Nephron (organoid): Measurements from ENCODE around the gene VWA3A.
A peak's percentile ranks its signal among the peaks of the same experiment; 100 is the strongest.

Experiments used
- H3K27ac Mint-ChIP-seq, 3 experiments: 2 replicates each; pipeline ENCODE4 v1.8.0; 2020; ENCODE audit warnings: mixed read lengths in 3 of 3, mild to moderate bottlenecking in 2 of 3, moderate library complexity in 1 of 3
- H3K27me3 Mint-ChIP-seq: 2 replicates; pipeline ENCODE4 v1.8.0; 2021; ENCODE audit warnings: low read depth, mild to moderate bottlenecking, moderate library complexity, mixed read lengths
- H3K36me3 Mint-ChIP-seq: 2 replicates; pipeline ENCODE4 v1.8.0; 2020; ENCODE audit warnings: low read depth, mixed read lengths
- H3K4me1 Mint-ChIP-seq: 2 replicates; pipeline ENCODE4 v1.8.0; 2020; ENCODE audit warnings: mixed read lengths
- H3K4me3 Mint-ChIP-seq, 3 experiments: 2 replicates each; pipeline ENCODE4 v1.8.0; 2020; ENCODE audit warnings: mild to moderate bottlenecking in 3 of 3, mixed read lengths in 3 of 3, moderate library complexity in 2 of 3
- H3K9me3 Mint-ChIP-seq: 2 replicates; pipeline ENCODE4 v1.8.0; 2020; ENCODE audit warnings: mixed read lengths
- CTCF ChIP-seq, 3 experiments: fragments of 200-600 bp; sonication (generic); IDR thresholded peaks; one replicate each; pipeline ENCODE4 v1.5.0; 2021; ENCODE audit warnings: antibody characterized with exemption in 3 of 3; ENCODE audit not compliant: unreplicated experiment in 3 of 3

Gene VWA3A

GRCh38 chr16:22093331-22093730, 990 bp downstream of the VWA3A start:
- peaks cover 3% of the 10 kb centered on the region for H3K27me3 Mint-ChIP-seq
- no peak for TF ChIP-seq CTCF (IDR thresholded peaks at IDR 0.05; ENCODE audit: unreplicated experiment in 3 of 3)
- no peaks in the 10 kb centered on the region for H3K36me3 Mint-ChIP-seq
- peaks cover 6% of the 10 kb centered on the region for H3K4me1 Mint-ChIP-seq
- no peaks in the 10 kb centered on the region for H3K9me3 Mint-ChIP-seq
- no peak overlapping the region for H3K4me3 Mint-ChIP-seq
- H3K27ac Mint-ChIP-seq: no peak overlapping the region

DNA sequence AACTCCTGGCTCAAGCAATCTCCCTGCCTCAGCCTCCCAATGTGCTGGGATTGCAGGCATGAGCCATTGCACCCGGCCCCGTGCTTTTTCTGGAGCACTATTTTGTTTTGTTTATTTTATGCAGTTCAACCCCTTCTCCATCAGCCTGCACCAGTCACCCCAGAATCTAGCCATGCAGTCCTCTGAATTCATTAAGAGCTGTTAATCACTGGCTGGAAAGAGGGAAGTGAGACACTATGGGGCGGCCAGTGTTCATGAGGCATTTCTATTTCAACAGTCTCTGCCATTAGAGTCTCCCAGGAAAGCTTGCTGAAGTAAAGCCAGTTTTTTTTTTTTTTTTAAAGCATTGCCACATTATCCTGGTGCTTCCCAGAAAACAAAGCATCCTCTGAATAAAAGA, 1.7 kb downstream of the VWA3A start:
- Mint-ChIP-seq H3K4me3 (no peak overlapping the region), H3K27ac (no peak overlapping the region), H3K4me1 (peaks cover 6% of the 10 kb centered on the region), H3K27me3 (peaks cover 3% of the 10 kb centered on the region), H3K36me3 (no peaks in the 10 kb centered on the region), H3K9me3 (no peaks in the 10 kb centered on the region)
- no peak for TF ChIP-seq CTCF (IDR thresholded peaks at IDR 0.05; ENCODE audit: unreplicated experiment in 3 of 3)

DNA sequence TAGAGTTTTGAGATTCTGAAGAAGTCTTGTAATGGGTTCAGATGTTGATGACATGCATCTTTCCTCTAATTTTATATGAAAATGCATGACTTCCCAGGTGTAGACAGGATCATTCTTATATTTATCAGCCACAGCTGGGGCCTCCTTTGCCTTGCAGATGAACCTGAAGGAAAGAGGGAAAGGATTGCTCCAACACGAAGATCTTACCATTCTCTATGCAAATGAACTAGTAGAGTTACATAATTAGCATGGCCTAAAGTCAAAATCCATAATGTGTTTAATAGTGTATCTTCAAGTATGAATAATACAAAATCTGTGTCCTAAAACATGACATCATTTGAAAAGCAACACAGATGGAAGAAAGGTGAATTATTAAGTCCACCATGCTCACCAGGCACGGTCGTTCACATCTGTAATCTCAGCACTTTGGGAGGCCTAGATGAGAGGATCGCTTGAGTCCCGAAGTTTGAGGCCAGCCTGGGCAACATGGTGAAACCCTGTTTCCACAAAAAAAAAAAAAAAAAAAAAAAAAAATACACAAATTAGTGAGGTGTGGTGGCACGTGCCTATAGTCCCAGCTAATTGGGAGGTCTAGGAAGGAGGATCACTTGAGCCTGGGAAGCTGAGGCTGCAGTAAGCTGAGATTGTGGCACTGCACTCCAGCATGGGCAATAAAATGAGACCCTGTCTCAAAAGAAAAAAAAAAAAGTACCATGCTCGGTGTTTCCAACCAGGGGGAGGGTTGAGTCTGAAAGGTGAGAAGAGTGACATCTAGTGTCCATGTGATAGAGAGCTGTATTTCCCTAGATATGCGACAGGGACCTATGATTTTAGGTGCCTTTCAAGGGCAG, 6.3 kb downstream of the VWA3A start:
- Mint-ChIP-seq H3K4me1 (no peaks in the 10 kb centered on the region), H3K9me3 (no peaks in the 10 kb centered on the region), H3K27me3 (no peaks in the 10 kb centered on the region), H3K4me3 (no peak overlapping the region), H3K36me3 (no peaks in the 10 kb centered on the region), H3K27ac (no peak overlapping the region)
- TF ChIP-seq CTCF (IDR thresholded peaks at IDR 0.05; ENCODE audit: unreplicated experiment in 3 of 3): peak; percentile 56 to 60 (median 59)

- TF ChIP-seq CTCF (IDR thresholded peaks at IDR 0.05; ENCODE audit: unreplicated experiment in 3 of 3): peak in 1 of 3 experiments; percentile 23
- Mint-ChIP-seq H3K27ac (no peak overlapping the region), H3K9me3 (no peaks in the 10 kb centered on the region), H3K27me3 (no peaks in the 10 kb centered on the region), H3K4me1 (no peaks in the 10 kb centered on the region), H3K36me3 (no peaks in the 10 kb centered on the region), H3K4me3 (no peak overlapping the region)
These were observed 7.1 kb downstream of the VWA3A start for GRCh38 chr16:22099256-22099975.

DNA sequence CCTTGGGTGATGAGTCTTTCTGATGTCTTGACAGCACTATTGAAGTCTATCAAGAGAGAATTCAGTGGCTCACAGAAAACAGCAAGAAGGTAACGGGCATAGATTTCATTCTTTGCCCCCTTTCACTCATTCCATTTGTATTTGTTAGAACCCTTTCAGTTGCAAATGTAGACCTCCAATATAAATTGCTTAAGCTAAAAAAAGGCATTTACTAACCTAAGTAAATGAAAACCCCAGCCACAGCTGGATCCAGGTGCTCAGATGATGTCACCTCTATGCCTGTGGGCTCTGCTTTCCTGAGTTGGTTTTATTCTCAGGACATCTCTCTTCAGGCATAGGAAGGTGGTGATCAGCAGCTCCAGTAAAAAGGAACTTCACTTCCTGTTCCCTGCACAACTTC, 11.1 kb downstream of the VWA3A start:
- no peak for TF ChIP-seq CTCF (IDR thresholded peaks at IDR 0.05; ENCODE audit: unreplicated experiment in 3 of 3)
- Mint-ChIP-seq H3K27ac (no peak overlapping the region), H3K9me3 (no peaks in the 10 kb centered on the region), H3K36me3 (no peaks in the 10 kb centered on the region), H3K4me3 (no peak overlapping the region), H3K4me1 (no peaks in the 10 kb centered on the region), H3K27me3 (peaks cover 16% of the 10 kb centered on the region)
